ENCODE measurements around the gene SH3GL2. TPM values are rescaled to one million over a fixed set of nuclear protein-coding genes. Genes with fewer than 3 reads are reported as not detected.

SH3GL2 gene
- polyA plus RNA-seq, 3 donors: not detected

DNA sequence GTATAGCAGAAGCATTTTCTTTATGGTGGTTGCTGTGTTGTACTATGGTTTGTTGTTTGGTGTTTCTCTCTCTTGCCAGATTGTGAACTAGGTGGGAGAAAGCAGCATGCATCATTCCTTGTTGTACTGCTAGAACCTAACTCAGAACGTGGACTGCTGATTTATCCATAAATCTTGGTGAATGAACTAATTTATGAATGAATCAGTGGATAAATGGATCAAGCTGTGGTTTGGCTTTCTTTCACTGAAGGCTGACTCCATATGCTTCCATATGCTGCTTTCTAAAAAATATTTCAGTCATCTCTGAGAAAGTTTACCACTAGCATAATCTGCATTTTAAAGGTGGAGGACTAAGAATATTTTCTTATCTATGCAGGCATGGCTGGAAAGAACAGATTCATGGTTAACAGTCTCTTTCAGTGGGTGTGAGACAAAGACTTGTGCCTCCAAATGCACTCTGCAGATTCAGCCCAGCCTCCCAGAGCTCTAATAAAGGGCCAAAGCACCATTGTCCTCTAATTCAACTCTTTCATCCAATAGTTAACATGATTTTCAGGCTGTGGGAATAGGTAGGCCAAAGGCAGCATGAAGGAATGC, 237.7 kb downstream of the SH3GL2 start:
- Histone ChIP-seq H3K9me3 (replicated peaks in 1 of 2; ENCODE audit: control insufficient read depth in 1 of 2, insufficient read depth in 1 of 2, low read length in 2 of 2) (no peaks in the 10 kb centered on the region), H2AFZ (ENCODE audit: insufficient read depth, low read depth, low read length, poor library complexity, severe bottlenecking) (no peak overlapping the region), H3K4me1 (ENCODE audit: control insufficient read depth in 1 of 2, insufficient read depth in 2 of 2, low read length in 2 of 2) (no peaks in the 10 kb centered on the region), H3K9ac (ENCODE audit: insufficient read depth, low read length, poor library complexity, severe bottlenecking) (no peak overlapping the region), H3K27ac (ENCODE audit: low read depth in 1 of 2, low read length in 2 of 2) (no peak overlapping the region), H3K27me3 (ENCODE audit: control insufficient read depth in 2 of 2, insufficient read depth in 2 of 2, low read length in 2 of 2) (no peaks in the 10 kb centered on the region), H4K20me1 (ENCODE audit: insufficient read depth, low read length) (no peaks in the 10 kb centered on the region), H3K79me2 (ENCODE audit: insufficient read depth, low read length) (no peaks in the 10 kb centered on the region), H3K36me3 (replicated peaks in 1 of 2; ENCODE audit: control insufficient read depth in 1 of 2, insufficient read depth in 2 of 2, low read length in 2 of 2) (no peaks in the 10 kb centered on the region), H3K4me2 (replicated peaks; ENCODE audit: extremely low read depth, low read length, poor library complexity, severe bottlenecking) (no peak overlapping the region), H3K4me3 (replicated peaks in 1 of 3; ENCODE audit: low read depth in 2 of 3, low read length in 3 of 3) (no peak overlapping the region)
- H3K9me3 Mint-ChIP-seq: no peaks in the 10 kb centered on the region
- H3K36me3 Mint-ChIP-seq: no peaks in the 10 kb centered on the region
- 67% methylated on average over 1 of the region's 1 CpG for WGBS (ENCODE audit: insufficient coverage)
- H3K4me1 Mint-ChIP-seq: no peaks in the 10 kb centered on the region
- H3K4me3 Mint-ChIP-seq: no peak overlapping the region
- DNase-seq: no peak
- intact Hi-C loops (cut with micrococcal nuclease): loop anchor here in 1 of 2 donors (10.0 kb wide), 1 partner anchor 58 kb away; no protein-coding TSS in a partner anchor
- H3K27me3 Mint-ChIP-seq (ENCODE audit: low read depth in 3 of 3): peaks cover 0 to 5% (median 3%) of the 10 kb centered on the region in 3 donors
- TF ChIP-seq, protein P1, sequence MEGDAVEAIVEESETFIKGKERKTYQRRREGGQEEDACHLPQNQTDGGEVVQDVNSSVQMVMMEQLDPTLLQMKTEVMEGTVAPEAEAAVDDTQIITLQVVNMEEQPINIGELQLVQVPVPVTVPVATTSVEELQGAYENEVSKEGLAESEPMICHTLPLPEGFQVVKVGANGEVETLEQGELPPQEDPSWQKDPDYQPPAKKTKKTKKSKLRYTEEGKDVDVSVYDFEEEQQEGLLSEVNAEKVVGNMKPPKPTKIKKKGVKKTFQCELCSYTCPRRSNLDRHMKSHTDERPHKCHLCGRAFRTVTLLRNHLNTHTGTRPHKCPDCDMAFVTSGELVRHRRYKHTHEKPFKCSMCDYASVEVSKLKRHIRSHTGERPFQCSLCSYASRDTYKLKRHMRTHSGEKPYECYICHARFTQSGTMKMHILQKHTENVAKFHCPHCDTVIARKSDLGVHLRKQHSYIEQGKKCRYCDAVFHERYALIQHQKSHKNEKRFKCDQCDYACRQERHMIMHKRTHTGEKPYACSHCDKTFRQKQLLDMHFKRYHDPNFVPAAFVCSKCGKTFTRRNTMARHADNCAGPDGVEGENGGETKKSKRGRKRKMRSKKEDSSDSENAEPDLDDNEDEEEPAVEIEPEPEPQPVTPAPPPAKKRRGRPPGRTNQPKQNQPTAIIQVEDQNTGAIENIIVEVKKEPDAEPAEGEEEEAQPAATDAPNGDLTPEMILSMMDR (IDR thresholded peaks at IDR 0.05): no peak
- H3K27ac Mint-ChIP-seq: no peak overlapping the region

DNA sequence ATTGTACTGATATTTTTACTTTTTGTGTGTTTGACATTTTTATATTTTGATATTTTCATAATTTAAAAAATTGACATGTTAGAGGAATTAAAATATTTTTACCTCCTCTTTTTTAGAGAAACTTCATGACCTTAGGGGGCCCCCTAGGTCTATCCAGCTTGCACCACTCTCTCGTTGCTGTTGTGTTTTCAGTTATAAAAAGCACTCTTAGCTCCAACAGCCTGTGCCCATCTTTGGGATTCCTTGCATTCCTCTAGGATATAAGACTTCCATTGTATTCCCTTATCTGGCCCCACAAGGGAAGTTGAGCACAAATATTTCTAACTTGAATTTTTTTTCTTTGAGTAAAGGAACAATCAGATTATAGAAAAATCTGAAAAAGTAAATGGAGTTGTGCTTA, 245.3 kb downstream of the SH3GL2 start:
- H3K36me3 Mint-ChIP-seq: no peaks in the 10 kb centered on the region
- H3K79me2 ChIP-seq (ENCODE audit: insufficient read depth, low read length): no peaks in the 10 kb centered on the region

More for the DNA sequence above, 245.3 kb downstream of the SH3GL2 start:
- Histone ChIP-seq H3K9me3 (replicated peaks in 1 of 2; ENCODE audit: control insufficient read depth in 1 of 2, insufficient read depth in 1 of 2, low read length in 2 of 2) (no peaks in the 10 kb centered on the region), H3K4me1 (ENCODE audit: control insufficient read depth in 1 of 2, insufficient read depth in 2 of 2, low read length in 2 of 2) (no peaks in the 10 kb centered on the region), H3K27me3 (ENCODE audit: control insufficient read depth in 2 of 2, insufficient read depth in 2 of 2, low read length in 2 of 2) (no peaks in the 10 kb centered on the region), H4K20me1 (ENCODE audit: insufficient read depth, low read length) (no peaks in the 10 kb centered on the region), H3K4me2 (replicated peaks; ENCODE audit: extremely low read depth, low read length, poor library complexity, severe bottlenecking) (no peak overlapping the region), H3K36me3 (replicated peaks in 1 of 2; ENCODE audit: control insufficient read depth in 1 of 2, insufficient read depth in 2 of 2, low read length in 2 of 2) (no peaks in the 10 kb centered on the region), H2AFZ (ENCODE audit: insufficient read depth, low read depth, low read length, poor library complexity, severe bottlenecking) (no peak overlapping the region), H3K27ac (ENCODE audit: low read depth in 1 of 2, low read length in 2 of 2) (no peak overlapping the region), H3K4me3 (replicated peaks in 1 of 3; ENCODE audit: low read depth in 2 of 3, low read length in 3 of 3) (no peak overlapping the region), H3K9ac (ENCODE audit: insufficient read depth, low read length, poor library complexity, severe bottlenecking) (no peak overlapping the region)
- intact Hi-C loops (cut with micrococcal nuclease): no loop called here
- Mint-ChIP-seq H3K4me1 (no peaks in the 10 kb centered on the region), H3K9me3 (peaks cover 0 to 2% (median 0%) of the 10 kb centered on the region in 7 donors), H3K27ac (no peak overlapping the region), H3K4me3 (no peak overlapping the region), H3K27me3 (ENCODE audit: low read depth in 3 of 3) (peaks cover 0 to 3% (median 2%) of the 10 kb centered on the region in 3 donors)
- DNase-seq: no peak
- no CpG with 5 or more reads among the region's 1 CpG for WGBS (ENCODE audit: insufficient coverage)
- TF ChIP-seq, protein P1 (IDR thresholded peaks at IDR 0.05): no peak
